OCI-LY1 (cell line): ENCODE measurements around the gene COL15A1.

Experiments used
- CTCF ChIP-seq: fragments of 200-600 bp; sonication (generic), shearing (Covaris generic); IDR thresholded peaks from 2 replicates; pipeline ENCODE4 v1.5.1; 2017; ENCODE audit warnings: mild to moderate bottlenecking, antibody characterized with exemption, low read length, moderate library complexity, mixed read lengths
- EZH2 ChIP-seq: fragments of 200-600 bp; sonication (generic), shearing (Covaris generic); IDR thresholded peaks from 2 replicates; pipeline ENCODE4 v1.8.0; 2017; ENCODE audit warnings: borderline replicate concordance, mixed run types, mild to moderate bottlenecking, antibody characterized with exemption, low read length, moderate library complexity, mixed read lengths

GRCh38 chr9:99023231-99023630 lies 79.5 kb downstream of the COL15A1 start:
- TF ChIP-seq EZH2 (no peak), CTCF (no peak)
